ENCODE results near the gene KDM1A. TPM values are rescaled to one million over a fixed set of nuclear protein-coding genes. Genes with fewer than 3 reads are reported as not detected.

The KDM1A gene
- total RNA-seq, 1 donor = 101 TPM

- Histone ChIP-seq H4K20me1 (ENCODE audit: insufficient read depth, low read length) (peaks cover 39% of the 10 kb centered on the region), H2AFZ (ENCODE audit: low read length) (no peak overlapping the region), H3K27me3 (ENCODE audit: insufficient read depth, low read length) (no peaks in the 10 kb centered on the region), H3K36me3 (ENCODE audit: insufficient read depth, low read length) (no peaks in the 10 kb centered on the region), H3K4me3 (ENCODE audit: insufficient read depth, low read length) (no peak overlapping the region), H3K9me3 (ENCODE audit: low read depth, low read length) (no peaks in the 10 kb centered on the region), H3K27ac (ENCODE audit: low read depth, low read length) (no peak overlapping the region), H3K4me1 (ENCODE audit: insufficient read depth, low read length) (peaks cover 36% of the 10 kb centered on the region), H3K4me2 (ENCODE audit: insufficient read depth, low read length) (no peak overlapping the region), H3K79me2 (ENCODE audit: insufficient read depth, low read length) (peaks cover 95% of the 10 kb centered on the region)
- no peak for TF ChIP-seq CTCF (IDR thresholded peaks at IDR 0.05; ENCODE audit: extremely low read depth, low read depth, low read length)
- no peak for DNase-seq (ENCODE audit: insufficient read length, low spot score, missing footprints)
Observed at GRCh38 chr1:23125489-23125888, 106.2 kb downstream of the KDM1A start.

- H3K4me1 ChIP-seq (ENCODE audit: insufficient read depth, low read length) = peaks cover 38% of the 10 kb centered on the region
- H3K4me2 ChIP-seq (ENCODE audit: insufficient read depth, low read length) = no peak overlapping the region
- peaks cover 34% of the 10 kb centered on the region for H4K20me1 ChIP-seq (ENCODE audit: insufficient read depth, low read length)
Observed at GRCh38 chr1:23126200-23126599, 106.9 kb downstream of the KDM1A start.

GRCh38 chr1:23126801-23127200 lies 107.5 kb downstream of the KDM1A start:
- no peak for TF ChIP-seq CTCF (IDR thresholded peaks at IDR 0.05; ENCODE audit: extremely low read depth, low read depth, low read length)
- Histone ChIP-seq H4K20me1 (ENCODE audit: insufficient read depth, low read length) (peaks cover 34% of the 10 kb centered on the region), H3K27me3 (ENCODE audit: insufficient read depth, low read length) (no peaks in the 10 kb centered on the region), H3K9me3 (ENCODE audit: low read depth, low read length) (no peaks in the 10 kb centered on the region), H3K4me3 (ENCODE audit: insufficient read depth, low read length) (no peak overlapping the region), H3K27ac (ENCODE audit: low read depth, low read length) (peak overlapping the region; percentile 52), H2AFZ (ENCODE audit: low read length) (no peak overlapping the region), H3K4me1 (ENCODE audit: insufficient read depth, low read length) (peaks cover 38% of the 10 kb centered on the region), H3K4me2 (ENCODE audit: insufficient read depth, low read length) (peak overlapping the region; percentile 41), H3K36me3 (ENCODE audit: insufficient read depth, low read length) (no peaks in the 10 kb centered on the region), H3K79me2 (ENCODE audit: insufficient read depth, low read length) (peaks cover 93% of the 10 kb centered on the region)
- no peak for DNase-seq (ENCODE audit: insufficient read length, low spot score, missing footprints)

More at GRCh38 chr1:23126200-23126599, 106.9 kb downstream of the KDM1A start:
- Histone ChIP-seq H3K27me3 (ENCODE audit: insufficient read depth, low read length) (no peaks in the 10 kb centered on the region), H3K79me2 (ENCODE audit: insufficient read depth, low read length) (peaks cover 94% of the 10 kb centered on the region), H3K4me3 (ENCODE audit: insufficient read depth, low read length) (no peak overlapping the region), H3K27ac (ENCODE audit: low read depth, low read length) (no peak overlapping the region), H3K9me3 (ENCODE audit: low read depth, low read length) (no peaks in the 10 kb centered on the region), H2AFZ (ENCODE audit: low read length) (no peak overlapping the region), H3K36me3 (ENCODE audit: insufficient read depth, low read length) (no peaks in the 10 kb centered on the region)
- DNase-seq (ENCODE audit: insufficient read length, low spot score, missing footprints) = no peak
- TF ChIP-seq CTCF (IDR thresholded peaks at IDR 0.05; ENCODE audit: extremely low read depth, low read depth, low read length) = no peak

- Histone ChIP-seq H3K4me2 (ENCODE audit: insufficient read depth, low read length) (no peak overlapping the region), H2AFZ (ENCODE audit: low read length) (no peak overlapping the region), H4K20me1 (ENCODE audit: insufficient read depth, low read length) (peaks cover 24% of the 10 kb centered on the region), H3K79me2 (ENCODE audit: insufficient read depth, low read length) (peaks cover 94% of the 10 kb centered on the region), H3K27me3 (ENCODE audit: insufficient read depth, low read length) (no peaks in the 10 kb centered on the region), H3K4me1 (ENCODE audit: insufficient read depth, low read length) (peaks cover 32% of the 10 kb centered on the region), H3K36me3 (ENCODE audit: insufficient read depth, low read length) (no peaks in the 10 kb centered on the region), H3K4me3 (ENCODE audit: insufficient read depth, low read length) (no peak overlapping the region), H3K27ac (ENCODE audit: low read depth, low read length) (no peak overlapping the region), H3K9me3 (ENCODE audit: low read depth, low read length) (no peaks in the 10 kb centered on the region)
- DNase-seq (ENCODE audit: insufficient read length, low spot score, missing footprints) = peak; percentile 69
- TF ChIP-seq CTCF (IDR thresholded peaks at IDR 0.05; ENCODE audit: extremely low read depth, low read depth, low read length) = no peak
Observed at GRCh38 chr1:23129846-23130245, 110.6 kb downstream of the KDM1A start.
